H1 (cell line): ENCODE data around the gene MACROD2.

Experiments used
- CEBPB ChIP-seq: IDR thresholded peaks from 2 replicates; pipeline ENCODE4 v1.6.1; 2012; ENCODE audit warnings: low read depth, low read length
- POU5F1 ChIP-seq: IDR thresholded peaks from 2 replicates; pipeline ENCODE4 v1.6.1; 2011; ENCODE audit warnings: low read depth, mild to moderate bottlenecking, low read length, moderate library complexity
- SP4 ChIP-seq: IDR thresholded peaks from 2 replicates; pipeline ENCODE4 v1.6.1; 2012; ENCODE audit warnings: low read length, inconsistent platforms
- TF ChIP-seq, protein P1 (sequence below), 3 experiments: IDR thresholded peaks; 1 replicate in 2 of 3; 2 replicates in 1 of 3; pipeline versions ENCODE4 v1.5.1 to v1.6.1; 2011; ENCODE audit warnings: low read length in 3 of 3, mild to moderate bottlenecking in 3 of 3, inconsistent platforms in 2 of 3, low read depth in 1 of 3, moderate library complexity in 1 of 3; ENCODE audit not compliant: insufficient read depth in 1 of 3; ENCODE audit errors: control extremely low read depth in 1 of 3

DNA sequence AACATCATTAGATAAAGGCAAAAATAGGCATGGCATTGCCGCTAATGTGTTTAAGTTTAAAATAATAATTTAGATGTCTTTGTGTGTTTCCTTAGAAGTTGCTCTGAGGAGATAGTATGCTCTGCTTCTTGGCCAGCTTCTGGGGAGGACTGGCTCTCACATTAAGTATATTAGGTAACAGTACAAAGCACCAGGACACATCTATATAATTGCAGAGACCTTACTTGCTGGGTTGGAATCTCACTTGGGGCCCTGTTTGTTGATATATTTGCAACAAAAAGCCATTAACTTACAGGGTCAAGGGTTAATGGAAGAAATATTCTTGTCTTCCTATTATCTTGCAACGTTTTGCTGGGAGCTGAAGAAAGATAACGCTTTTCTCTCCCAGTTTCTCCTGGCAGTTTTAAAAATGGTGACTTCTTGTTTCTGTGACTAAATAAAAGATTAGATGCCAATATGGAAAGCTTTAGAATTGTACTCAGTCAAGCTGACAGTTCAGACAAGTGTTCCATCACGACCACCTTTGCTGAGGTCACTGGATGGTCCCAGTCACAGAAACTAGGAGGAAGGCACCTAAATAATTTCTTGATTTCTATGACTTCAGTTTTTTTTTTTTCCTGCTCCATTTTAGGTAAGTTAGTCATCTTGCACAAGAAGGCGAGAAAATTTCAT, 804.4 kb downstream of the MACROD2 start:
- no peak for TF ChIP-seq POU5F1
- TF ChIP-seq, protein P1, sequence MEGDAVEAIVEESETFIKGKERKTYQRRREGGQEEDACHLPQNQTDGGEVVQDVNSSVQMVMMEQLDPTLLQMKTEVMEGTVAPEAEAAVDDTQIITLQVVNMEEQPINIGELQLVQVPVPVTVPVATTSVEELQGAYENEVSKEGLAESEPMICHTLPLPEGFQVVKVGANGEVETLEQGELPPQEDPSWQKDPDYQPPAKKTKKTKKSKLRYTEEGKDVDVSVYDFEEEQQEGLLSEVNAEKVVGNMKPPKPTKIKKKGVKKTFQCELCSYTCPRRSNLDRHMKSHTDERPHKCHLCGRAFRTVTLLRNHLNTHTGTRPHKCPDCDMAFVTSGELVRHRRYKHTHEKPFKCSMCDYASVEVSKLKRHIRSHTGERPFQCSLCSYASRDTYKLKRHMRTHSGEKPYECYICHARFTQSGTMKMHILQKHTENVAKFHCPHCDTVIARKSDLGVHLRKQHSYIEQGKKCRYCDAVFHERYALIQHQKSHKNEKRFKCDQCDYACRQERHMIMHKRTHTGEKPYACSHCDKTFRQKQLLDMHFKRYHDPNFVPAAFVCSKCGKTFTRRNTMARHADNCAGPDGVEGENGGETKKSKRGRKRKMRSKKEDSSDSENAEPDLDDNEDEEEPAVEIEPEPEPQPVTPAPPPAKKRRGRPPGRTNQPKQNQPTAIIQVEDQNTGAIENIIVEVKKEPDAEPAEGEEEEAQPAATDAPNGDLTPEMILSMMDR (IDR thresholded peaks at IDR 0.05; ENCODE audit: control extremely low read depth in 1 of 3, insufficient read depth in 1 of 3, low read depth in 1 of 3, low read length in 3 of 3) = no peak
- TF ChIP-seq SP4 = no peak
- no peak for TF ChIP-seq CEBPB
